Measurements from ENCODE around the gene ZBTB22.

ZBTB22 gene

DNA sequence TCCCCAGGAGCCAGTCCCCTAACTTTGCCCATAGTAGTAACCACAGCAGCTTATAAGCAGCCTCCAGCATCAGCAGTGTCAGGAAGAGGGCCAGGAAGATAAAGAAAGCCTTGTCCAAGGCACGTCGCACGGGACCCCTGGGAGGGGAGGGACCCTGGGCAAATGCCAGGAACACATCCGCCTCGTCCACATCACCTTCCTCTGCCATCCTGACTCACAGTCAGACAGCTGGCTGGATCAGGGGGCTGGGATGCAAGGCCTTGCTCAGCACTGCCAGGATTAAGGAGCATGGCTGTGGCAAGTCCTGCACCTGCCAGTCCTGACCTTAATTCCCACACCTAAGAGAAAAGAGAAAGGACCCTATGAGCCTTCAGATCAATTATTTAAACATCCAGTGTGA lies 11.5 kb upstream of the ZBTB22 start:
- no peak for DNase-seq

- DNase-seq: no peak
These were observed 6.6 kb upstream of the ZBTB22 start for GRCh38 chr6:33324125-33324524.

GRCh38 chr6:33323623-33323948 lies 6.0 kb upstream of the ZBTB22 start:
- no peak for DNase-seq

DNA sequence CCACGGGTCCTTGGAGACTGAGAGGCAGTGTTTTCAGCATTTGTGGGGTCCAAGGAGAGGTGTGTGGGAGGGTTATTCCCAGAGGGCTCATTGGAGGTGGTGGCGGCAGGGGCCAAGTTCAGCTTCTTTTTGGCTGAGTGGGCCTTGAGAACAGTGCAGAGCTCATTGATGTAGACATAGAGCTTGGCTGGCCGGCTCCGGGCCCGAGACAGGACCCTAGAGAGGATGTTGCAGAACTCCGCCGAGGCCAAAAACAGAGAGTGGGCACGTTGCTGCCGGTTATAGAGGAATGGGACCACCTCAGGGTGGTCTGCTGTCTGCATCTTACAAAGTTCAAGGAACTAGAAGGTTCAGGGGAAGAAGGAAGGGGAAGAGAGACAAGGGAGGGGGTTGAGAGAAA lies 3.7 kb upstream of the ZBTB22 start:
- no peak for DNase-seq

DNA sequence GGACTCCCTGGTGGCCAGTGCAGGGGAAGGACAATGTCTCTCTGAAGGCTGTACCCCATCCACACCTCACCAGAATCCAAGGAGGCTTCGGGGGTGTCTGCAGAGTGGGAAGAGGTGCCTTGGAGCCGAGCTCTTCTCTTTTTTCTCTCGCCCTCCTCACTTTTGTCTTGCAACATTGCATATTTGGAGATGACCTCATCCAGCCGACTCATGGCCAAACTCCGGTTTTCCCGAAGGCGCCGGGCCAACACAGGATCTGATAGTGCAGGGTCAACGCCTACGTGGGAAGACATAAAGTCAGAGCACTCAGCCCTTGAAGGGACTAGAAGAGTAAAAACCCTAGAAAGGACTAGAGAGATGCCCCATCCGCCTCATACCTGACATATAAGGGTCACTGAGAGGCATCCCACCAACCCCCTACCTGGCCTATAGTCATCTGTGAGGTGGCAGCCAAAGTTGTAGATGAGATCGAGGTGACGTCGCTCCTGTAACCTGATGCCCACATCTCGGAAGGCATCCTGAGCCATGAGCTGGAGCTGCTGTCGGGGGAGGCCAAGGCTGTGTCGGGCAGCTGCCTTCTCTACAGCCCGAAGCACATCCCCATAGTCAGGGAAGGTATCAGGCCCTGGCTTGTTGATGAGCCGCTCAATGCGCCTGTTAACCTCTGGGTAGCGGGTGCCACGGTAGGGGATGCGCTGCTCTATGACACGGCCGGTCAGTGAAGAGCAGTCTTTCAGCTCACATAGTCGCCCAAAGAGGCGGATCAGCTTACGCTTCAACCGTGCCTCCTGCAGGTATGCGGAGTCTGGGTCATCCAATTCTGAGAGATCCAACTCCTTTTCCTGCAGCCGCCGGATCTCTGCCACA lies 3.0 kb upstream of the ZBTB22 start:
- DNase-seq: no peak

DNA sequence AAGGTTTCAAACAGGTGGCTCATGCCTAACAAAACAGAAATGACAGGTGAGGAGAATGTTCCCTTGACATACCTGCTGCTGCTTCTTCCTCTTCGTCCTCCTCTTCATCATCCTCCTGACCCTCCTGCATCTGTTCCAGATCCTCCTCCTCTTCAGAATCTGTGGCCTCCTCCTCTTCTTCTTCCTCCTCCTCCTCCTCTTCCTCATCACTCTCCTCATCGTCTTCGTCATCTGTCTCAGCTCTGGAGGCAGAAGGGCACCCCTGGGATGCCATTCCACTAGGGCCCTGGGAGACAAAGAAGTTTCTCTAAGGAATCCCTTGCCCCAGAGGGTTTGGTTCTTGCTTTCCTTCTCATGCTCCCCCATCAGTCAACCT lies 2.4 kb upstream of the ZBTB22 start:
- no peak for DNase-seq

GRCh38 chr6:33318426-33319073 lies 1.0 kb upstream of the ZBTB22 start:
- DNase-seq: no peak

- DNase-seq: no peak
These were observed 200 bp downstream of the ZBTB22 start for GRCh38 chr6:33317419-33317668.

GRCh38 chr6:33316603-33317418 lies 733 bp downstream of the ZBTB22 start:
- peak in 1 of 2 donors; percentile 41 for DNase-seq

DNA sequence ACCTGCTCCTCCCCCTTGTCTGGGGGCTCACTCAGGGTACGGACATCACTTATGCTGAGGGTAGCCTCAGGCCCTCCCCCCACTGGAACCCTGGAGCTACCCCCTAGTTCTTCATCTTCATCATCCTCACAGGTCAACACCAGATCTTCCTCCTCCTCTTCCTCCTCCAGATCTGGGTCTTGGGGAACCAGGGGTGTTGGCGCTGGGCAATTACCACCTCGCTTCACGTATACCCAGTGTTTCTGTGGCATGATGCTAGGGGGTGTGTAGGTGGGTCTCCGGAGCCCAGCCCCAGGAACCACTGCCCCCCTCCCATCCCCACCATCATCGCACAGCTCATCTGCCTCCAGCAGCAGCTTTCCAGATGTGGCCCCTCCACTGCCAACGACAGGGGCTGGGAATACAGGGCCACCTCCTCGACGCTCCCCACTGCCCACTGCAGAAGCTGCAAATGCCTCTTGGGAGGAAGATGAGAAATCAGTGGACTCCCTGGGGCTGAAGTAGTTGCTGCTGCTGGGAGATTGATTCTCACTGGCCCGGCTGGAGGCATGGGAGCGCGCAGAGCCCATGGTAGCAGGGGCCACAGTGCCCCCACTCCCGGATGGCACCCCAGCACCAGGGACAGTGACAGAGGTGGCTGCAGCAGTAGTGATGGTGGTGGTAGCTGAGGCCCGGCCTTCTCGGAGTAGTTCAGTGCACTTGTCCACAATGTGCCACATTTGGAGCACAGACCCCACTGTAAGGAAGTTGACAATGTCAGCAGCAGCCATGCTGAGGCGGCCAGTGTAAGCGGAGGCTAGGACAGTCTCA lies 1.5 kb downstream of the ZBTB22 start:
- no peak for DNase-seq

GRCh38 chr6:33314943-33315792 lies 2.4 kb downstream of the ZBTB22 start:
- peak in 1 of 2 donors; percentile 42 for DNase-seq

DNA sequence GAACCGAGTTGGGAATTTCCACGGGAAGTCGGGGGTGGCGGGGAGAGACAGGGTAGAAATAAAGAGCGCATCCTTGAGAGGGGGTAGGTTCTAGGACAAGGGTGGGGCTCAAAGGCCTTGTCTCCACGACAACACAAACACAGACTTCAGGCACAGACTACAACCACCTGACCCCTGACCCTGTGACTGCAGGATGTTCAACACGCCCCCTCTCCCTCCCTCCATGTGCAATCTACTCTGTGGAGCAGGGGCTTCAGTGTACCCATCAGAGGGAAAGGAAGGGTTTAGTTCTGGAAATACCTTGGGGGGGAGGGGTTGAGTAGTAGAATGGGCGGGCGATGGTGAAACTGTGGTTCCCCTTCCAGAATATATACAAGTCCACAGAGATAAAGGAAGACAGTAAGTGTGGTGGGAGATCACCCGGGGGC lies 3.0 kb downstream of the ZBTB22 start:
- DNase-seq: peak; percentile 88 to 91

DNA sequence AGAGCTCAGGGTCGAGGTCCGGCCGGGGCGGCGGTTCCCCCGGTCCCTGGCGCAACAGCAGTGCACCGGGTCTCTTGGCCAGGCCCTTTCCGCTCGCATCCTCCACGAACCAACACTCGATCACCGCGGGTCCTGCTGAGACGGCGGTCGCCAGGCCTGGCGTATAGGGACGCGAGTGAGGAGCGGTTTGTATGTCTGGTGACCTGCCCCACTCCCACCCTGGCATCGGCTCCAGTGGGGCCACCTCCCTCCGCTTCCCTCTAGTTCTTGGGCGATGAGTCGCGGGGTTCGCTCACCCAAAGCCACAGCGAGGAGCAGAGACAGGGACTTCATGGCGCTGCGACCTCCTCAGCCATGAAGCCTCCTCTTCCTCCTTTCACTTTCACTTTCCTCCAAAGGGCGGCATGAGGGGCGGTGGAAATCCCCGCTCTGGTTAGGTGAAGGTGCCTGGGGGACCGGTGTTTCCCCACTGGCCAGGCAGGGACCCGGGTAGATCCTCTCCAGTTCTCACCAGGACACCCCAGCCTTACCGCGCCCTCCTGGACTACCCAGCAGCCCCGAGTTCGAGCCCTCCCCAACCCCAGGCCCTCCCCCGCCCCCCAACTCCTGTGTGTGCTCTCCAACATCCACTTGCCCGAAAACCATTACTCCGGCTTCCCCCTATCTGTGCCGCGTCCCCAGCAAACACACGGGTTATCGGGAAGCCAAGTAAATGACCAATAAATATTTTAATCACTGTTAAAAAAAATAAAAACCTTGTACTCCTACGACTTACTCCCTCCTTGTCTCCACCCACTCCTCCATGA lies 3.6 kb downstream of the ZBTB22 start, which contains the start of gene TAPBP:
TAPBP (minus strand) TSS at position 370 of the 806 bp plus-strand sequence; CDS start at position 333, 37 bp downstream.
- DNase-seq: peak; percentile 94 to 96

DNA sequence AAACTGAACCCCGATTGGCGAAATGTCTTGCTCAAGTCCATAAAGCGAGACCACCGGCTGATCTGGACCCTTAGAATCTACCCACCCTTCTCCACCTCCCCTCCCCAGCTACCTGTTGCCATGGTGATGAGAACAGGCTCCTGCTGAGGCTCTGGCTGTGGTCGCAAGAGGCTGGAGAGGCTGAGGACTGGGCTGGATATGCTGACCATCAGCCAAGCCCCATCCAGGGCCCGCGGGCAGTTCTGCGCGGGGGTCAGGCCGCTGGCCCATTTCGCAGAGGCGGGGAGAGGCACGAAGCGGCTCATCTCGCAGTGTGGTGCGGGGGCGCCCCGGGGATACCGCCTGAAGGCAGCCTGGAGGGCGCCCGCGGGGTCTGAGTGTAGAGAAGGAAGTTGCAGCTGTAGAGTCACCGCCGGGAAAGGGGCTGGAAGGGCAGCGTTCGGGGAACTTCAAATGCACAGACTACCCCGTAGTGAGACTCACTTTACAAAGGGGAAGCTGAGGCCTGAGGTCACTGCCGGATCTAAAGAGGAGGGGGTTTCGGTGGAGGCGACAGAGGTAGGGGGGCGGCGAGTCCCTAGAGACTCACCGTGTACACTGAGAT lies 4.3 kb downstream of the ZBTB22 start:
- DNase-seq: peak; percentile 55 to 63

DNA sequence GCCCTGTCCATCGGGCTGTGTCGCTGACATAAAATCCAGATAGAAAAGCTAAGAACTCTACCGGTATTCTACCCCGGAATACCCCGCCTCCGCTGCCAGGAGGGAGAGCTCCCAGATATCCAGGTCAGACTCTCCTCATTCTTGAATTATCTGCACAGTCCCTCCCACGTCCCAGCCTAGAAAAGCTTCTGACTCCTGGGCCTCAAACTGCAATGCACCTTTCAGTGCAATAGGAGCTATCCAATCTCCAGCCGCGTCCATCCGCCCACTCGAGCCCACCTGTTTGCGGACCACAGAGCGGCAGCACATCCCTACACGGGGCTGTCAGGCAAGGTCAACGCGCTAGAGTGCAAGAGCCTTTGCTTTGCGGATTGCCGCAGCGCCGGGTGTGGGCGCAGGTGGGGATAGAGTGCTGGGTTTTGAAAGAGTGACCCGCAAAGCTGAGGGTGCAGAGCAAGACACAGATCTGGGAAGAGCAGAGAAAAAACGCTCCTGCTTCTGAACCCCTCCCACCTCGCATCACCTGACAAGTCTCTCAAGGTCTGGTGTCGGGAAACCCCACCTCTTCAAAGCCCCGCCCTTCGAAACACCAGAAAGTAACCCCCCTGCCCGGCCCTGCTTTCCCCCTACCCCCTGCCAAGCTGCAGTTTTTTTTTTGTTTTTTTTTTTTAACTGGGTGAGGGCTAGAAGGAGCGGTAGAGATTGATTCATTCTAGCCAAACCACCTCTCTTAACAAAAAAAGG lies 5.0 kb downstream of the ZBTB22 start:
- peak; percentile 94 to 95 for DNase-seq

- DNase-seq: no peak
These were observed 11.2 kb downstream of the ZBTB22 start for GRCh38 chr6:33306356-33306755.

- DNase-seq: no peak
These were observed 12.5 kb downstream of the ZBTB22 start for GRCh38 chr6:33305052-33305451.

- DNase-seq: no peak
These were observed 13.3 kb downstream of the ZBTB22 start for GRCh38 chr6:33304216-33304615.

- peak in 1 of 2 donors; percentile 1 for DNase-seq
These were observed 15.7 kb downstream of the ZBTB22 start for GRCh38 chr6:33301877-33302276.
